H1 (cell line): ENCODE data around the gene UBC. TPM values are rescaled to one million over a fixed set of nuclear protein-coding genes. Genes with fewer than 3 reads are reported as not detected.

Experiments used
- CHD2 ChIP-seq: IDR thresholded peaks from 2 replicates; pipeline ENCODE4 v1.6.1; 2012; ENCODE audit warnings: low read length, improper control_type of control experiment
- JUND ChIP-seq: IDR thresholded peaks from 2 replicates; pipeline ENCODE4 v1.6.1; 2011; ENCODE audit warnings: mild to moderate bottlenecking, improper control_type of control experiment, low read length
- SAP30 ChIP-seq: fragments of 300-600 bp; sonication (generic); IDR thresholded peaks from 2 replicates; pipeline ENCODE4 v1.7.1; 2012; ENCODE audit warnings: low read length, moderate library complexity, mild to moderate bottlenecking, inconsistent platforms; ENCODE audit not compliant: insufficient read depth, insufficient replicate concordance
- TAF1 ChIP-seq: IDR thresholded peaks from 2 replicates; pipeline ENCODE4 v1.6.1; 2011; ENCODE audit warnings: mild to moderate bottlenecking, low read depth, low read length
- polyA plus RNA-seq, 7 experiments: library from polyadenylated mRNA; depleted of rRNA in 3 of 7; stranded (reverse) in 5 of 7; unstranded in 2 of 7; fragments of >200 nt in 5 of 7; fragments of 200-250 nt in 2 of 7; gene quantifications; 1 replicate in 5 of 7; 2 replicates in 1 of 7; 4 replicates in 1 of 7; pipeline versions ENCODE4 v1.2.1 to v1.2.3, GENCODE V29; 2011 to 2013; ENCODE audit warnings: missing spikeins in 2 of 7, mixed read lengths in 2 of 7
- total RNA-seq: library from RNA; stranded (reverse); fragmentation: NEBNext Ultra II Directional; extraction: Animal tissue kit (Norgen Biotek cat#: 25700); gene quantifications from 2 replicates; pipeline ENCODE4 v1.2.1, GENCODE V29; 2021

The UBC gene
- total and polyA plus RNA-seq, 2 of the 8 experiments (the other 6 are each of a cell fraction or from before 2014, with no cell fraction given) = 559 to 749 TPM

GRCh38 chr12:124893792-124894516 lies 20.5 kb downstream of the UBC start (continued):
- TF ChIP-seq JUND (no peak), CHD2 (no peak), TAF1 (no peak), SAP30 (no peak)
- TF ChIP-seq, all 59 proteins: peak for 0
